ENCODE data around the gene GHR.

- TF ChIP-seq CTCF (IDR thresholded peaks at IDR 0.05) (no peak), POLR2A (IDR thresholded peaks at IDR 0.05) (no peak)
Measured at GRCh38 chr5:42672925-42673324, 249.7 kb downstream of the GHR start.
